BE2C (cell line): ENCODE results near the gene TNFAIP8L2.

Source experiments
- DNase-seq: peaks from one replicate; pipeline ENCODE4 v3.0.0-alpha.2; 2020
- H3K27me3 ChIP-seq: fragments of 250-450 bp; sonication (Bioruptor Pico); 2 replicates; pipeline ENCODE4 v1.5.1; 2020; ENCODE audit warnings: mild to moderate bottlenecking
- H3K36me3 ChIP-seq: fragments of 250-450 bp; sonication (Bioruptor Pico); 2 replicates; pipeline ENCODE4 v1.5.1; 2020; ENCODE audit warnings: mild to moderate bottlenecking
- H3K4me1 ChIP-seq: fragments of 250-450 bp; sonication (Bioruptor Pico); 2 replicates; pipeline ENCODE4 v1.5.1; 2020
- H3K4me3 ChIP-seq: 2 replicates; pipeline ENCODE4 v1.5.1; 2011; ENCODE audit warnings: low read depth, low read length
- H3K9me3 ChIP-seq: fragments of 250-450 bp; sonication (Bioruptor Pico); 2 replicates; pipeline ENCODE4 v1.5.1; 2020
- CTCF ChIP-seq: IDR thresholded peaks from 2 replicates; pipeline ENCODE4 v1.5.1; 2012; ENCODE audit warnings: mild to moderate bottlenecking, low read depth, low read length

TNFAIP8L2 gene

GRCh38 chr1:151130987-151131586 lies 25.4 kb upstream of the TNFAIP8L2 start:
- Histone ChIP-seq H3K36me3 (no peaks in the 10 kb centered on the region), H3K4me3 (no peak overlapping the region), H3K4me1 (no peaks in the 10 kb centered on the region), H3K27me3 (no peaks in the 10 kb centered on the region), H3K9me3 (no peaks in the 10 kb centered on the region)
- no peak for TF ChIP-seq CTCF
- DNase-seq: no peak

- Histone ChIP-seq H3K9me3 (no peaks in the 10 kb centered on the region), H3K27me3 (no peaks in the 10 kb centered on the region), H3K4me3 (no peak overlapping the region), H3K4me1 (no peaks in the 10 kb centered on the region), H3K36me3 (no peaks in the 10 kb centered on the region)
- no peak for DNase-seq
- no peak for TF ChIP-seq CTCF
Measured at GRCh38 chr1:151131701-151132334, 24.6 kb upstream of the TNFAIP8L2 start.

- H3K27me3 ChIP-seq: no peaks in the 10 kb centered on the region
- H3K4me3 ChIP-seq: no peak overlapping the region
Measured at GRCh38 chr1:151132335-151133017, 24.0 kb upstream of the TNFAIP8L2 start.

GRCh38 chr1:151133018-151133806 lies 23.2 kb upstream of the TNFAIP8L2 start:
- no peak for TF ChIP-seq CTCF
- Histone ChIP-seq H3K4me3 (no peak overlapping the region), H3K4me1 (no peaks in the 10 kb centered on the region), H3K9me3 (no peaks in the 10 kb centered on the region), H3K36me3 (no peaks in the 10 kb centered on the region), H3K27me3 (no peaks in the 10 kb centered on the region)
- no peak for DNase-seq

More at GRCh38 chr1:151132335-151133017, 24.0 kb upstream of the TNFAIP8L2 start:
- no peaks in the 10 kb centered on the region for H3K36me3 ChIP-seq
- TF ChIP-seq CTCF: no peak
- H3K9me3 ChIP-seq: no peaks in the 10 kb centered on the region
- no peaks in the 10 kb centered on the region for H3K4me1 ChIP-seq
- no peak for DNase-seq

GRCh38 chr1:151134396-151134795 lies 22.1 kb upstream of the TNFAIP8L2 start:
- DNase-seq: no peak
- no peak for TF ChIP-seq CTCF
- Histone ChIP-seq H3K4me3 (no peak overlapping the region), H3K36me3 (no peaks in the 10 kb centered on the region), H3K9me3 (no peaks in the 10 kb centered on the region), H3K4me1 (no peaks in the 10 kb centered on the region), H3K27me3 (no peaks in the 10 kb centered on the region)
